Transverse colon (tissue), 3 donors: ENCODE results near the gene SELPLG.

Experiments used
- POLR2A ChIP-seq: fragments of 450-650 bp; IDR thresholded peaks from one replicate; pipeline ENCODE4 v1.6.1; 2016; ENCODE audit warnings: antibody characterized with exemption, mild to moderate bottlenecking, moderate library complexity
- TF ChIP-seq, protein P1 (sequence below), 5 experiments: fragments of 200-600 bp in 3 of 5; fragments of 450-650 bp in 2 of 5; sonication (generic) in 3 of 5; IDR thresholded peaks; 1 replicate in 2 of 5; 2 replicates in 3 of 5; pipeline ENCODE4 v1.5.1; 2016 to 2017; ENCODE audit warnings: antibody characterized with exemption in 5 of 5, inconsistent platforms in 3 of 5, mild to moderate bottlenecking in 2 of 5, moderate library complexity in 1 of 5

DNA sequence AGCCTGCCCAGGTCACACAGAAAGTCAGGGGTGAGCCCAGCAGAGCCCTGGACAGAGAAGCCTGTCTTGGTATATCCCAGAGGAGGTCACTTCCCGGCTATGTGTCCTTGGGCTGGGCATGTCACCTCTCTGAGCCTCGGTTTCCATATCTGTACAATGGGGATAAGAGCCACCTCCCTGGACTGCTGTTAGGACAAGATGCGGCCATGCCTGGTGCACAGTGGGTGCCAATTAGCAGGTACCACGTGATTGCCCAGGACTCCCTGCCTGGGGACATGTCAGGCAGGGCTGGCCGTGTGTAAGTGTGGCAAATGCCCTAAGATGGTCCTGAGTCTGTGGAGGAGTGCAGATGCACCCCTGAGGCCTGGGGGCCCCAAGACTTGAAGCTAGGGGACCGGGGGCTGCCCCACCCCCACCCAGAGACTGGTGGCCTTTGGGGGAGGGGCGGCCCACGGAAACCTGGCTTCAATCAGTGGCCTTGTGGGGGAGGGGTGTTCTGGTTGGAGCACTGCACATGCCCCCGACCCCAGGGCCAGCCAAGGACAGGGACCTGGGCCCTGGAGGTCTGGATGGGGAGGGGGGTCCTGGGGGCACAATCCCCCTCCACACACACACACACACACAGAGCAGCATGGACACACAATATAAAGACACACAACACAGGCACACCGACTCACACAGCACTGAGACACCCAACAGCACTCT lies 36.7 kb downstream of the SELPLG start:
- TF ChIP-seq, protein P1, sequence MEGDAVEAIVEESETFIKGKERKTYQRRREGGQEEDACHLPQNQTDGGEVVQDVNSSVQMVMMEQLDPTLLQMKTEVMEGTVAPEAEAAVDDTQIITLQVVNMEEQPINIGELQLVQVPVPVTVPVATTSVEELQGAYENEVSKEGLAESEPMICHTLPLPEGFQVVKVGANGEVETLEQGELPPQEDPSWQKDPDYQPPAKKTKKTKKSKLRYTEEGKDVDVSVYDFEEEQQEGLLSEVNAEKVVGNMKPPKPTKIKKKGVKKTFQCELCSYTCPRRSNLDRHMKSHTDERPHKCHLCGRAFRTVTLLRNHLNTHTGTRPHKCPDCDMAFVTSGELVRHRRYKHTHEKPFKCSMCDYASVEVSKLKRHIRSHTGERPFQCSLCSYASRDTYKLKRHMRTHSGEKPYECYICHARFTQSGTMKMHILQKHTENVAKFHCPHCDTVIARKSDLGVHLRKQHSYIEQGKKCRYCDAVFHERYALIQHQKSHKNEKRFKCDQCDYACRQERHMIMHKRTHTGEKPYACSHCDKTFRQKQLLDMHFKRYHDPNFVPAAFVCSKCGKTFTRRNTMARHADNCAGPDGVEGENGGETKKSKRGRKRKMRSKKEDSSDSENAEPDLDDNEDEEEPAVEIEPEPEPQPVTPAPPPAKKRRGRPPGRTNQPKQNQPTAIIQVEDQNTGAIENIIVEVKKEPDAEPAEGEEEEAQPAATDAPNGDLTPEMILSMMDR (IDR thresholded peaks at IDR 0.05): no peak
- TF ChIP-seq POLR2A: no peak
